Sigmoid colon (tissue), 7 donors: ENCODE results near the gene ARHGAP22. TPM values are rescaled to one million over a fixed set of nuclear protein-coding genes. Genes with fewer than 3 reads are reported as not detected.
A peak's percentile ranks its signal among the peaks of the same experiment; 100 is the strongest.

ENCODE experiments used
- DNase-seq: peaks from one replicate; pipeline ENCODE4 v3.0.0-alpha.2; 2019
- H3K27ac ChIP-seq, 4 donors: fragments of 200-600 bp; sonication (generic); one replicate each; pipeline ENCODE4 v1.5.1; 2016 to 2019; ENCODE audit warnings: mild to moderate bottlenecking in 1 of 4
- H3K27me3 ChIP-seq, 3 donors: fragments of 200-600 bp; sonication (generic); one replicate each; pipeline ENCODE4 v1.5.1; 2019; ENCODE audit warnings: mild to moderate bottlenecking in 1 of 3
- H3K36me3 ChIP-seq, 4 donors: fragments of 200-600 bp; sonication (generic); one replicate each; pipeline ENCODE4 v1.5.1; 2016 to 2019
- H3K4me1 ChIP-seq, 4 donors: fragments of 200-600 bp; sonication (generic); one replicate each; pipeline ENCODE4 v1.5.1; 2017 to 2019
- H3K4me3 ChIP-seq, 4 donors: fragments of 200-600 bp; sonication (generic); one replicate each; pipeline ENCODE4 v1.5.1; 2017 to 2019; ENCODE audit warnings: mild to moderate bottlenecking in 2 of 4, moderate library complexity in 1 of 4
- H3K9me3 ChIP-seq, 4 donors: fragments of 200-600 bp in 3 of 4; sonication (generic) in 3 of 4; one replicate each; pipeline versions ENCODE4 v1.5.1 to v1.6.1; 2013 to 2019
- EP300 ChIP-seq, 4 donors: sonication (generic); formaldehyde crosslinking; IDR thresholded peaks; one replicate each; pipeline ENCODE4 v1.6.1; 2017; ENCODE audit warnings: antibody characterized with exemption in 4 of 4
- POLR2A ChIP-seq, 2 donors: fragments of 450-650 bp; IDR thresholded peaks; one replicate each; pipeline ENCODE4 v1.6.1; 2016; ENCODE audit warnings: antibody characterized with exemption in 2 of 2, mild to moderate bottlenecking in 2 of 2, moderate library complexity in 2 of 2
- POLR2AphosphoS5 ChIP-seq, 4 donors: sonication (generic); formaldehyde crosslinking; IDR thresholded peaks; one replicate each; pipeline ENCODE4 v1.6.1; 2017; ENCODE audit warnings: antibody characterized with exemption in 4 of 4
- WGBS, 2 donors: extraction: QIAGEN DNeasy Blood & Tissue Kit; methylation state at CpG; one replicate each; pipeline ENCODE4 v1.1.7; 2013; 5-methylcytosine and 5-hydroxymethylcytosine counted together
- intact Hi-C: fragments of 100-400 bp; cut with DNase I; formaldehyde crosslinking; loops from one replicate; pipeline ENCODE4 v1.15.1; 2023
- polyA plus RNA-seq, 3 donors: library from polyadenylated mRNA; stranded (reverse); fragments of 200-250 nt; gene quantifications; one replicate each; pipeline ENCODE4 v1.2.3, GENCODE V29; 2013
- total RNA-seq, 4 donors: library from RNA; depleted of rRNA; stranded (reverse); fragments of >200 nt; gene quantifications; one replicate each; pipeline ENCODE4 v1.1.0, GENCODE V29; 2016
- TF ChIP-seq, protein P1 (sequence below), 4 experiments: fragments of 450-650 bp in 3 of 4; fragments of 200-600 bp in 1 of 4; IDR thresholded peaks; one replicate each; pipeline ENCODE4 v1.5.1; 2016 to 2019; ENCODE audit warnings: antibody characterized with exemption in 4 of 4, mild to moderate bottlenecking in 3 of 4, moderate library complexity in 2 of 4
- donor health status: healthy with polysubstance abuse.
- donor health status: Bipolar disorder and iron deficiency.
- donor health status: healthy.

ARHGAP22 gene
- total and polyA plus RNA-seq, 7 donors: 1.2 to 6.4 (median 3.1) TPM

DNA sequence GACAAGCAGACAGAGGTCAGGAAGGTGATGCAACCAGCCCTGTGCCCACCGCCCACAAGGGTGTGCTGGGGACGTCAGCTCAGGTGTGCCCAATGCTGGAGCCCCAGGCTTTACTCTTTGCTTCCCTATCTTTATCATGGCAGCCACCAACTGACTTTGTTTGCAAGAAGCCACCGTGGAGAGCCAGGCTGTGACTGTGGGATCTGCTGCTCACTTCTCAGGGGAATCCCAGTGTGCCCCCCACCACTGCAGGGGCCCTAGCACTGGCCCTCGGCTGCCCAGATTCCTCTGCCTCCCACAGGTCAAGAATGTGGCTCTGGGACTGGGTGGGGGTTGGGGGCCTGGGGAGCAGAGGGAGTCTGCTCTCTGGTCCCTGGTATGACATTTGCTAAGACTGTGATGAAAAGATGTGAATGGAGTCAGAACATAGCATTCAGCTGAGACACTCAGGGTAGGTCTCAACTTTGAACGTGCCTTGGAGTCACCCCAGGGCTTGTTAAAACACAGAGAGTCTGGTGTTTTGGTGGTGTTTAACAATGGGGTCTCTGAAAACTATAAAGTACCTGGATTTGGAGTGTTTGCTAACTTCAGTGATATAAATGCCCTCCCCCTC is 47.3 kb downstream of the ARHGAP22 start:
- Histone ChIP-seq H3K4me1 (peaks cover 0 to 22% (median 18%) of the 10 kb centered on the region in 4 donors), H3K9me3 (no peaks in the 10 kb centered on the region), H3K36me3 (no peaks in the 10 kb centered on the region), H3K4me3 (no peak overlapping the region), H3K27ac (no peak overlapping the region), H3K27me3 (no peaks in the 10 kb centered on the region)
- TF ChIP-seq EP300 (IDR thresholded peaks at IDR 0.05) (no peak), POLR2AphosphoS5 (IDR thresholded peaks at IDR 0.05) (no peak), POLR2A (IDR thresholded peaks at IDR 0.05) (no peak)
- TF ChIP-seq, protein P1, sequence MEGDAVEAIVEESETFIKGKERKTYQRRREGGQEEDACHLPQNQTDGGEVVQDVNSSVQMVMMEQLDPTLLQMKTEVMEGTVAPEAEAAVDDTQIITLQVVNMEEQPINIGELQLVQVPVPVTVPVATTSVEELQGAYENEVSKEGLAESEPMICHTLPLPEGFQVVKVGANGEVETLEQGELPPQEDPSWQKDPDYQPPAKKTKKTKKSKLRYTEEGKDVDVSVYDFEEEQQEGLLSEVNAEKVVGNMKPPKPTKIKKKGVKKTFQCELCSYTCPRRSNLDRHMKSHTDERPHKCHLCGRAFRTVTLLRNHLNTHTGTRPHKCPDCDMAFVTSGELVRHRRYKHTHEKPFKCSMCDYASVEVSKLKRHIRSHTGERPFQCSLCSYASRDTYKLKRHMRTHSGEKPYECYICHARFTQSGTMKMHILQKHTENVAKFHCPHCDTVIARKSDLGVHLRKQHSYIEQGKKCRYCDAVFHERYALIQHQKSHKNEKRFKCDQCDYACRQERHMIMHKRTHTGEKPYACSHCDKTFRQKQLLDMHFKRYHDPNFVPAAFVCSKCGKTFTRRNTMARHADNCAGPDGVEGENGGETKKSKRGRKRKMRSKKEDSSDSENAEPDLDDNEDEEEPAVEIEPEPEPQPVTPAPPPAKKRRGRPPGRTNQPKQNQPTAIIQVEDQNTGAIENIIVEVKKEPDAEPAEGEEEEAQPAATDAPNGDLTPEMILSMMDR (IDR thresholded peaks at IDR 0.05): no peak
- intact Hi-C loops: no loop called here
- WGBS, 2 donors: 69 to 84% methylated on average over 5 of the region's 5 CpGs
- DNase-seq: no peak

GRCh38 chr10:48556713-48557112 is 48.2 kb downstream of the ARHGAP22 start:
- DNase-seq: no peak
- 74 to 90% methylated on average over 6 of the region's 6 CpGs for WGBS, 2 donors
- no peaks in the 10 kb centered on the region for H3K9me3 ChIP-seq
- no peaks in the 10 kb centered on the region for H3K36me3 ChIP-seq
- H3K27ac ChIP-seq: no peak overlapping the region
- H3K4me1 ChIP-seq: peaks cover 0 to 29% (median 20%) of the 10 kb centered on the region in 4 donors
- H3K4me3 ChIP-seq: no peak overlapping the region
- H3K27me3 ChIP-seq: no peaks in the 10 kb centered on the region
- intact Hi-C loops: no loop called here
- no peak for TF ChIP-seq POLR2AphosphoS5 (IDR thresholded peaks at IDR 0.05)
- TF ChIP-seq POLR2A (IDR thresholded peaks at IDR 0.05): no peak
- TF ChIP-seq EP300 (IDR thresholded peaks at IDR 0.05): no peak
- TF ChIP-seq, protein P1 (IDR thresholded peaks at IDR 0.05): no peak

DNA sequence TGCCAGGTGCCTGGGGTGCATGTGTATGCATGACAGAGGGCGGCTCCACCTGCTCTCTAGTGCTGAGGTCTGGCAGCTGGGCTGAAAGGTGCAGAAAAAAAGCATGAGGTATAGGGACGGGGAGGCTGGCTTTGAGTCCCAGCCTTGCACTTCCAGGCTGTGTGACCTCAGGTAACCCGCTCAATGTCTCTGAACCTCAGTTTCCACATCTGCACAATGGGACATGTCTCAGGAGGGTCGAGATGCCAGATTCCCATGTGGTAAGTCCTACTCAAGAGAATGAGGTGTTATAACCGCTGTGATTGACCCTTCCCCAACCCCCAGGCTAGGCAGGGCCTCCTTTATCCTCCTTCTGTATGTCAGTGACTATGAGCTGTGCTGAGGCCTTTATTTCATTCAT is 48.8 kb downstream of the ARHGAP22 start:
- Histone ChIP-seq H3K4me1 (peaks cover 0 to 31% (median 20%) of the 10 kb centered on the region in 4 donors), H3K36me3 (no peaks in the 10 kb centered on the region), H3K27me3 (no peaks in the 10 kb centered on the region), H3K9me3 (no peaks in the 10 kb centered on the region), H3K4me3 (no peak overlapping the region), H3K27ac (no peak overlapping the region)
- no peak for DNase-seq
- intact Hi-C loops: no loop called here
- WGBS, 2 donors: 88 to 92% methylated on average over 5 of the region's 5 CpGs
- TF ChIP-seq, protein P1 (IDR thresholded peaks at IDR 0.05): no peak
- no peak for TF ChIP-seq EP300 (IDR thresholded peaks at IDR 0.05)
- no peak for TF ChIP-seq POLR2A (IDR thresholded peaks at IDR 0.05)
- no peak for TF ChIP-seq POLR2AphosphoS5 (IDR thresholded peaks at IDR 0.05)

- Histone ChIP-seq H3K4me3 (no peak overlapping the region), H3K9me3 (no peaks in the 10 kb centered on the region), H3K36me3 (no peaks in the 10 kb centered on the region), H3K27ac (peak overlapping the region in 3 of 4 donors; percentile 1 to 58 (median 44)), H3K4me1 (peaks cover 0 to 31% (median 20%) of the 10 kb centered on the region in 4 donors), H3K27me3 (no peaks in the 10 kb centered on the region)
- DNase-seq: no peak
- no peak for TF ChIP-seq POLR2A (IDR thresholded peaks at IDR 0.05)
- no peak for TF ChIP-seq EP300 (IDR thresholded peaks at IDR 0.05)
- no peak for TF ChIP-seq POLR2AphosphoS5 (IDR thresholded peaks at IDR 0.05)
- TF ChIP-seq, protein P1 (IDR thresholded peaks at IDR 0.05): no peak
- 83 to 87% methylated on average over 9 of the region's 9 CpGs for WGBS, 2 donors
- intact Hi-C loops: no loop called here
Measured at GRCh38 chr10:48555310-48556042, 49.4 kb downstream of the ARHGAP22 start.
